SK-N-MC (cell line): ENCODE data around the gene CFTR.
A peak's percentile ranks its signal among the peaks of the same experiment; 100 is the strongest.

Source experiments
- DNase-seq: peaks from one replicate; pipeline ENCODE4 v3.0.0-alpha.2; 2011; ENCODE audit warnings: low read depth, low spot score
- H3K27ac ChIP-seq: fragments of 200-600 bp; sonication (generic); 2 replicates; pipeline ENCODE4 v1.5.1; 2016; ENCODE audit warnings: mixed run types
- H3K36me3 ChIP-seq: fragments of 200-600 bp; sonication (generic); 2 replicates; pipeline ENCODE4 v1.6.1; 2017; ENCODE audit warnings: antibody characterized with exemption, low read length, mixed read lengths; ENCODE audit not compliant: insufficient read depth
- H3K4me3 ChIP-seq: fragments of 200-600 bp; sonication (generic); 2 replicates; pipeline ENCODE4 v1.5.1; 2016
- H3K9ac ChIP-seq: fragments of 200-600 bp; sonication (generic); 2 replicates; pipeline ENCODE4 v1.8.0; 2017; ENCODE audit warnings: mixed run types, mixed read lengths; ENCODE audit not compliant: insufficient read length
- H3K9me3 ChIP-seq: fragments of 200-600 bp; sonication (generic); 2 replicates; pipeline ENCODE4 v1.6.1; 2017; ENCODE audit warnings: low read depth, mild to moderate bottlenecking, antibody characterized with exemption, low read length, moderate library complexity, mixed read lengths
- EZH2 ChIP-seq: fragments of 200-600 bp; sonication (generic); IDR thresholded peaks from one replicate; pipeline ENCODE4 v1.6.1; 2017; ENCODE audit warnings: antibody characterized with exemption
- FOXP2 ChIP-seq: optimal IDR thresholded peaks from 2 replicates; pipeline ENCODE3; 2011; ENCODE audit warnings: mild to moderate bottlenecking, moderate library complexity; ENCODE audit not compliant: insufficient read depth; ENCODE audit errors: extremely low read length, control extremely low read depth
- POLR2AphosphoS5 ChIP-seq: IDR thresholded peaks from 2 replicates; pipeline ENCODE4 v1.6.1; 2012; ENCODE audit warnings: mild to moderate bottlenecking, low read depth, low read length, borderline replicate concordance

CFTR gene

GRCh38 chr7:117468174-117468573 is 11.7 kb upstream of the CFTR start:
- Histone ChIP-seq H3K9ac (no peak overlapping the region), H3K27ac (no peak overlapping the region), H3K36me3 (no peaks in the 10 kb centered on the region), H3K4me3 (no peak overlapping the region), H3K9me3 (no peaks in the 10 kb centered on the region)
- DNase-seq: no peak
- TF ChIP-seq POLR2AphosphoS5: no peak
- TF ChIP-seq FOXP2: no peak
- TF ChIP-seq EZH2: no peak

- H3K9ac ChIP-seq: no peak overlapping the region
- no peak for DNase-seq
- H3K4me3 ChIP-seq: no peak overlapping the region
- no peak overlapping the region for H3K27ac ChIP-seq
- H3K9me3 ChIP-seq: no peaks in the 10 kb centered on the region
- TF ChIP-seq FOXP2 (no peak), EZH2 (no peak), POLR2AphosphoS5 (no peak)
- H3K36me3 ChIP-seq: no peaks in the 10 kb centered on the region
These were observed 9.0 kb upstream of the CFTR start for GRCh38 chr7:117470777-117471176.

GRCh38 chr7:117472335-117472734 is 7.5 kb upstream of the CFTR start:
- DNase-seq: no peak
- no peak overlapping the region for H3K27ac ChIP-seq
- TF ChIP-seq POLR2AphosphoS5 (no peak), EZH2 (no peak)
- no peaks in the 10 kb centered on the region for H3K9me3 ChIP-seq
- no peaks in the 10 kb centered on the region for H3K36me3 ChIP-seq
- H3K4me3 ChIP-seq: no peak overlapping the region
- H3K9ac ChIP-seq: no peak overlapping the region

- Histone ChIP-seq H3K36me3 (no peaks in the 10 kb centered on the region), H3K4me3 (no peak overlapping the region), H3K27ac (no peak overlapping the region), H3K9me3 (no peaks in the 10 kb centered on the region), H3K9ac (no peak overlapping the region)
- no peak for DNase-seq
- TF ChIP-seq FOXP2 (no peak), POLR2AphosphoS5 (no peak), EZH2 (no peak)
These were observed 3.1 kb upstream of the CFTR start for GRCh38 chr7:117476557-117477215.

- Histone ChIP-seq H3K4me3 (no peak overlapping the region), H3K9ac (no peak overlapping the region), H3K36me3 (no peaks in the 10 kb centered on the region), H3K27ac (no peak overlapping the region), H3K9me3 (no peaks in the 10 kb centered on the region)
- DNase-seq: no peak
- TF ChIP-seq FOXP2 (no peak), EZH2 (no peak), POLR2AphosphoS5 (no peak)
These were observed 995 bp upstream of the CFTR start for GRCh38 chr7:117478836-117479224.

- Histone ChIP-seq H3K9me3 (no peaks in the 10 kb centered on the region), H3K36me3 (no peaks in the 10 kb centered on the region), H3K27ac (no peak overlapping the region), H3K4me3 (no peak overlapping the region), H3K9ac (no peak overlapping the region)
- TF ChIP-seq POLR2AphosphoS5 (no peak), FOXP2 (no peak), EZH2 (no peak)
- no peak for DNase-seq
These were observed 184 bp downstream of the CFTR start for GRCh38 chr7:117480055-117480362.

GRCh38 chr7:117480978-117481377 is 1.2 kb downstream of the CFTR start:
- Histone ChIP-seq H3K4me3 (no peak overlapping the region), H3K27ac (no peak overlapping the region), H3K9me3 (no peaks in the 10 kb centered on the region), H3K9ac (no peak overlapping the region), H3K36me3 (no peaks in the 10 kb centered on the region)
- no peak for DNase-seq
- TF ChIP-seq EZH2: no peak
- no peak for TF ChIP-seq FOXP2
- no peak for TF ChIP-seq POLR2AphosphoS5

GRCh38 chr7:117485118-117485620 is 5.3 kb downstream of the CFTR start:
- H3K27ac ChIP-seq: peak overlapping the region; percentile 67; the same call in 1 of the 2 replicates

GRCh38 chr7:117489016-117489415 is 9.2 kb downstream of the CFTR start:
- no peaks in the 10 kb centered on the region for H3K9me3 ChIP-seq
- H3K4me3 ChIP-seq: no peak overlapping the region
- H3K36me3 ChIP-seq: no peaks in the 10 kb centered on the region
- no peak for TF ChIP-seq FOXP2
- TF ChIP-seq EZH2: no peak
- TF ChIP-seq POLR2AphosphoS5: no peak
- no peak overlapping the region for H3K27ac ChIP-seq
- H3K9ac ChIP-seq: no peak overlapping the region
- DNase-seq: no peak

More at GRCh38 chr7:117485118-117485620, 5.3 kb downstream of the CFTR start:
- Histone ChIP-seq H3K9ac (no peak overlapping the region), H3K9me3 (no peaks in the 10 kb centered on the region), H3K4me3 (peak overlapping the region; percentile 27; the same call in 1 of the 2 replicates), H3K36me3 (no peaks in the 10 kb centered on the region)
- TF ChIP-seq FOXP2 (no peak), EZH2 (no peak), POLR2AphosphoS5 (no peak)
- peak; percentile 60 for DNase-seq
